GM18861 (cell line): ENCODE measurements around the gene PKDCC.
"Not testable (repeated sequence)": the region's sequence is repeated elsewhere in the genome, so short reads cannot be mapped to it uniquely, and the experiment has no call there.

Experiments used
- ATAC-seq: cut with Tn5 transposase; IDR thresholded peaks from one replicate; pipeline ENCODE4 v1.9.1; 2021; ENCODE audit not compliant: unreplicated experiment

The PKDCC gene

DNA sequence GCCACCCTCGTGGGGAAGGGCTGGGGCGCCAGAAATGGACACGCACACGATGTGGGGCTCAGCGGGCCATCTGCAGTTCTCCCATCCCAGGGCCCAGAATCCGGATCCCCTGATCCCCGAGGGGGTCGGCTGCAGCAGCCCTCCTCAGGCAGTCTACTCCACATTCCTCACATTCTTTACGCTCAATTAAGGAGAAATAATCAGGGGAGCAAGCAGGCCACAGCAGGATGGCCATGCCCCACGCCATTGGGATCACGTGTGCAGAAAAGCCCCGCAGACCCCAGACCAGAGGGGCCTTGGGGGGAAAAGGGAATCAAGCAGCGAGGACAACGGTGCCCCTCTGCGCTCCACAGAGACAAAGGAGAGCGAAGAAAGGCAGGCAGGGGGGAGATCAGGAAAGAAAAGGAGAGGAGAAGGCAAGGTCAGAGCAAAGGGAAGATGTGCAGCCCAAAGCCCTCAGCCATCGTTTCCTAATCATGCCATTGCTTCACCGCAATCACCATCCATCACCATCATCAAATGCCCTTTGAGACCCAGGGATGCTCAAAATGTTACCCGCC is 17.5 kb upstream of the PKDCC start:
- no peak for ATAC-seq

DNA sequence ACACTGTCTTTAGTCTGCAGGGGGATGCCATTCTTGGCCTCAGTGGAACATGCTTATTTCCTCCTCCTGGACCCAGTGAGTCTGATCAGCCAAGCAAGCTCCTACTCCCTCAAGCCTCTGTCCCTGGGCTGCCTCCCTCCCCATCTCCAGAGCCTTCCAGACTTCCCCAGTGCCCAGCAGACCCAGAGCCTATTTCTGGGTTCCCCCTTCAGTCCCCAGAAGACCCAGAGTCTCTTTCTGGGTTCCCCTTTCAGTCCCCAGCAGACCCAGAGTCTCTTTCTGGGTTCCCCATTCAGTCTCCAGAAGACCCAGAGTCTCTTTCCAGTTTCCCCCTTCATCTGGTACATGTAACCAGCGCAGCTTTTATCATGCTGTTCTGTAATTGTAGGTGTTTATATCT is 17.0 kb upstream of the PKDCC start:
- no peak for ATAC-seq

DNA sequence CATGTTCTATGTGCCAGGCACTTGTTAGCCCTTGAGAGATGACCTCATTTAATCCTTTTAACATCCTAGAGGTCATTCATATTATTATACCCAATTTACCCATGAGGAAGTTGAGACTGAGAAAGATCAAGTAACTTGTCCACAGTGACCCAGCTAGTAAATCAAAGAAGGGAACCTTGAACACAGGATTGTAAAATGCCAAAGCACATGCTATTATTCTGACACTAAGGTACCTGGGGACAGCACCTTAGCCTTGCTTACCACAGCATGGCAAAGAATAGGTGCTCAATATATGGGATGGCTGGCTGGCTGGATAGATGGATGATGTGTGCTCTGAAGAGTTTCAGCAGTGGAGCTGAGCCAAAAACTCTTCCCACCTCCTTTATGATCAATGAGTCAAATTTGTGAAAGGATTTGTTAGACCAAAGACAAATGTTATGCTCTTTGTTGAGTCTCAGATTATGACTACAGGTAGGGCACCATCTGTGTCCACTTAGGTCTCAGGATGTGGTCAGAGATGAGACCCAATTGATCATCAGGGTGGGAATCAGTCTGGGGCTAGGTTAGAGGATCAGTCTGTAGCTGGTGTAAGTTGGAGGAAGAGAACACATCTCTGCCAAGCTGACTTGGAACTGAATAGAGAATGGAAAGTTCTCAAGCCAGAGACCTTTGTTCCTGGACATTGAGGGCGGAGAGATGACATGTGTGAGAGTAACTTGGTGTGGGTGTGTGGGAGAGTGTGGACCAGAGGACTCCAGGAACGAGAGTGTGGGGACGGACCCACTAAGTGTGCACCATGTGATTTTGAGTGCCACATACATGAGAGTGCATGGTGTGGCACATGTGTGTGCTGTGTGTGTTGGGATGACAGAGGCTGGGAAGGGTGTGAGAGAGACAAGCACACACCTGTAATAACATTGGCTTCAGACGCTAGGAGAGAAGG is 16.3 kb upstream of the PKDCC start:
- ATAC-seq, result no peak

DNA sequence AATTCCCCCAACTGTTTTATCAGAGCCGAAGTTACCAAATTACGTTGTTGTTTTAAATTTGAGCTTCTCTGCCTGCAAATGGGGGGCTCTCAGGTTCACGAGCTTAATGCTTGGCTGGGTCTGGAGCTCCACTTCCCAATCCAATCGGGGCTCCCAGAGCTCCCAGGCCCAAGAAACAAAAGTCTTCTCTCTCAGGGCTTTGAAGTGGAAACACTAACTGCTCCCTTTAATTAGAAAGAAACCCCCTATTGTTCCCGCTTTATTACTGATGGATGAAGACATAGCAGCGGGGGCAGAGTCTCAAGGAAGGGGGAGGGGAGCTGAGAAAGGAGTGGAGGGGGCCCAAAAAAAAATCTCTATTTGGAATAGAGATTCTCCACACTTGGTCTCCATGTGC is 15.6 kb upstream of the PKDCC start:
- ATAC-seq, result no peak

DNA sequence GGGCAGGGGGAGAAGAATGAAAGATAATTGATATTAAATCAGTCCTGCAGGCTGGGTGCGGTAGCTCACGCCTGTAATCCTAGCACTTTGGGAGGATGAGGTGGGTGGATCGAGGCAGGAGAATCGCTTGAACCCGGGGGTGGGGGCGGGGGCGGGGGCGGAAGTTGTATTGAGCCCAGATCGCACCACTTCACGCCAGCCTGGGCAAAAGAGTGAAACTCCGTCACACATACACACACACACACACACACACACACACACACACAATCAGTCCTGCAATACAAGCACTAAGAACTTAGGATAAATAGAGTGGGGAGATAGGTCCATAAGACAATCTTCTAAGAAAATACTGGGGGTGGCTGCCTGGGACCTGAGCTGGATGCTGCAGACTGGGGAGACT is 15.1 kb upstream of the PKDCC start:
- ATAC-seq, result no peak

DNA sequence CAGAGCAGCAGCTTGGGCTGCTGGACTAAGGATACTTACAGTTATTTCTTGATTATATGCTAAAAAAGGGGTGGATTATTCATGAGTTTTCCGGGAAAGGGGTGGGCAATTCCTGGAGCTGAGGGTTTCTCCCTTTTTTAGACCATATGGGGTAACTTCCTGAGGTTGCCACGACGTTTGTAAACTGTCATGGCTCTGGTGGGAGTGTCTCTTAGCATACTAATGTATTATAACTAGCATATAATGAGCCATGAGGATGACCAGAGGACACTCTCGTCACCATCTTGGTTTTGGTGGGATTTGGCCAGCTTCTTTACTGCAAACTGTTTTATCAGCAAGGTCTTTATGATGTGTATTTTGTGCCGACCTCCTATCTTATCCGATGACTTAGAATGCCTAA is 13.7 kb upstream of the PKDCC start:
- not testable (repeated sequence) for ATAC-seq

DNA sequence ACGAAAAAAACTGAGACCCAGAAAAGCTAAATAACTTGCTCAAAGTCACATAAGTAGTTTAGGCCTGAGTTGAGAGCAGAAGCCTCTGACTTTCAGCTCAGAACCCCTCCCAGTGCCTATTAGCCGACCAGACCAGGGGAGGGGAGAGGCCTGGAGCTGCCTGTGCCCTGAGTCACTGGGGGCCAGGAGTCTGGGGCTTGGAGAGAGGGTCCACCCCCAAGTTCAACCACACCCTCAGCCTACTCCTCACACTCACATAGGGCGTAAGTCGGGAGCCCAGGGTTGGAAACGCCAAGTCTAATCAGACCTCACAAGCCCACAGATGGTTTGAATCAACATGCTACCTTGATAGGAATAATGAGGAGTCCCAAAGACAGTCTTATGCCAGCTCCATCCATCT is 12.6 kb upstream of the PKDCC start:
- ATAC-seq, result no peak

DNA sequence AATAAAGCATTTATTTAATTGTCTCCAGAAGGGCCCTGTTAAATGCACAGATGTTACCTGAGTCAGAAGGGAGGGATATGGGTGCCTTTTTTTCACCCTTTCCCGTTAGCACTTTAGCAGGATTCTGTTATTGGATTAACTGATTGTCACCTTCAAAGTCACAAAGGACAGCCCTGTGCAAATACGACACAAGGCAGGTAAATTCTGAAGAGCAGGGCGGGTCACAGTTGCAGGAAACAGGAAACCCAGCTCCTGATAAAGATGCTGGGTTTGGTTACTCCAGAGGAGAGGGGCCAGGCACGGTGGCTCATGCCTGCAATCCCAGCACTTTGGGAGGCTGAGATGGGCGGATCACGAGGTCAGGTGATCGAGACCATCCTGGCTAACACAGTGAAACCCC is 11.4 kb upstream of the PKDCC start:
- ATAC-seq, result no peak

DNA sequence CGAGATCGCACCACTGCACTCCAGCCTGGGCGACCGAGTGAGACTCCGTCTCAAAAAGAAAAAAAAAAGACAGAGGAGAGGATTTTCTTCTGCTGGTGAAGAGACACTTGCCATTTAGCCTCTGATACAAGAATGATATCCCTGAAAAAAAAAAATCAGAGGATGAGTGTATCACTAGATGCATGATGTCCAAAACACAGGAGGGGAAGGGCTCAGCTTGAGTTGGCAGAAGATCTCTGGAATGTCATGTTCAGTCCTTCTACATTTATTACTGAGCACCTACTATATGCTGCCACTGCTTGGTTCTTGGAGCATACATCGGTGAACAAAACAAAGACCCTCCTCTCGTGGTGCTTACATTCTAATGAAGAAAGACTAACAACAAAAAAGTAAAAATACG is 10.9 kb upstream of the PKDCC start:
- ATAC-seq, result no peak

DNA sequence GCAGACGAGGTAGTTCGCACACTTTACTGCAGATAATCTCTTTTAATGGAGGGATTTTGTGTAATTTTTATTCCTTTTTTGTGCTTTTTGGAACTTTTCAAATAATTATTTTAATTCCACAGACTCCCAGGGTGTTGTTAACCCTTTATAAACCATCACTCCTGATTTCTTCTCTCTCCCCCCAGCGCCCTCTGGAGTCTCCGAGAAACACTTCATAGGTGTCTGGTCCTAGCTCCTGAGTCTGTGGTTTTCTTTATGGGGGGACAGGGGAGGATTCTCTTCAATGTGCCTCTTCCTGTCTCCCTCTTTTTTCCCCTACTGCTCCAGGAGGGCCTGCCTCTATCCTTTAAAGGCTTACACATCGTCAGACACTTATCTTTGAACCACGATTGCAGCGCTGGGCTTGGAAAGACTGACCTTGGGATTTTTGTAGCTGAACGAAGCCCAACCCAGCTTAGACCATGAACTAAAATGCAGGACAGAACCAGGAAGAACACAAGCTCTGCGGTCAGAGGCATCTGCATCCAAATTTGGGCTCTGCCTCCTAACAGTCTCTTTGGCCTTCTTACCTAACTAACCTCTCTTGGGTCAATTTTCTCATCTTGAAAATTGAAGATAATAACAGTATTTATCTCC is 7.1 kb upstream of the PKDCC start:
- no peak for ATAC-seq

DNA sequence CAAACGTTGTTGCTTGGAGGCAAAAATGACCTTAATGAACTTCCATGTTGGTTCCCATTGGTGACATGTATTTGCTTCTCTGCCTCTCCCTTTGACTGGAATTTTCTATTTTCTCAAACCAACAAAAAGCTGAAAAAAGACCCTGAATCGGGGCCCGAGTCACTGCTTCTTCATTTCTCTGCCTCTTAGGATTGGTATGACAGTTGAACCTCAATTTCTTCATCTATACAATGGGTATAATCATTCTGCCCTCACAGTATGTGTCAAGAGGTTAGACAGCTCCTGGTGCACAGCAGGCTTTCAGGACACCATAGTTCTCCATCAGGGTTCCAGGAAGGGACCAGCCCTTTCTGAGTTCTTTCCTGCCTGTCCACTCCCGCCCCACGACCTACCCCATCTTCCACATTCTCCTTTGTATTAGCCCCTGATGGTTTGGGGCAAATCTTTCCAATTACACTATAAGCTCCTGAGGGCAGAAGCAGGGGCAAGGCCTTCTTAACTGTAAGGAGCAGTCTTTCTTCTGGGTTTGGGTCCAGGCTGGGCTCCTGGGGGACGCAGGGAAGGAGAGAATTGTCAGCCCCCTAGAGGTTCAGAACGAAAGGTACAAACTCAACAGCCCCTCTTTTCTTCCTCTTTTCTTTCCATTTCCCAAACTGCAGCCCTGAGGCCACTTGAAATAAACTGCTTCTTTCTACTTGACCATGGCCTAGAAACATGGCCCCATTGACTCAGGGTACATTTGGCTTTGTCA is 6.3 kb upstream of the PKDCC start:
- no peak for ATAC-seq

DNA sequence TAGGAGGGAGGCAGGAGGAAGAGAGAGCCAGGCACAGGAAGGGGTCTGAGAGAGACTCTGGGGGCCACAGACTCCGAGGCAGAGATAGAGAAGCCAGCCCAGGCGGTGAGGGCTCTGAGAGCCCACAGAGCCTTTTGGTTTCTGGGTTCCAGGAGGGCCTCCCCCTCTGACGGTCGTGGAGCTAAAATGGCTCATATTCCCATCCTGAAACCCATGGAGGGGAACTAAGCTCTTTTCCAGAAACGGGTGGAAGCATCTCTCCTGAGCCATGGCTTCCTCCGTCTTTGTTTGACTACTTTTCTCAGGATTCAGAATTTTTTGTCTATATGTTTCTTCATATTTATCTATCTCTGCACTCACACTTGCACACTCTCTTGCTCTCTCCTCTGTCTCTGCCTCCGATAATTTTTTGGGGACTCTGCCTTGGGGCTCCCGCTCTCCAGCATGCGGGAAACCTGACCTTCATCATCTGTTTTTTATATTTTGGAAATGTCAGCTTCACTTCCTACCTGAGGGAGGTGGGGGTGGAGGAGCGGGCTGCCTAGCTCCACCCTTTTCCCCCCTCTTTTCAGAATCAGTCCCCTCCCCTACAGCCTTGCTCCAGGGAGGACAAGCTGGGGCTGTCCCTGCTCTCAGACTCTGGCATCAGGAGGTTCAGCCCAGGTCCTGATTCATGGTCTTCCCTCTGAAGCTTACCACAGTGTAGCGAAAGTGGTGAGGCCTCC is 5.0 kb upstream of the PKDCC start:
- ATAC-seq, result no peak

DNA sequence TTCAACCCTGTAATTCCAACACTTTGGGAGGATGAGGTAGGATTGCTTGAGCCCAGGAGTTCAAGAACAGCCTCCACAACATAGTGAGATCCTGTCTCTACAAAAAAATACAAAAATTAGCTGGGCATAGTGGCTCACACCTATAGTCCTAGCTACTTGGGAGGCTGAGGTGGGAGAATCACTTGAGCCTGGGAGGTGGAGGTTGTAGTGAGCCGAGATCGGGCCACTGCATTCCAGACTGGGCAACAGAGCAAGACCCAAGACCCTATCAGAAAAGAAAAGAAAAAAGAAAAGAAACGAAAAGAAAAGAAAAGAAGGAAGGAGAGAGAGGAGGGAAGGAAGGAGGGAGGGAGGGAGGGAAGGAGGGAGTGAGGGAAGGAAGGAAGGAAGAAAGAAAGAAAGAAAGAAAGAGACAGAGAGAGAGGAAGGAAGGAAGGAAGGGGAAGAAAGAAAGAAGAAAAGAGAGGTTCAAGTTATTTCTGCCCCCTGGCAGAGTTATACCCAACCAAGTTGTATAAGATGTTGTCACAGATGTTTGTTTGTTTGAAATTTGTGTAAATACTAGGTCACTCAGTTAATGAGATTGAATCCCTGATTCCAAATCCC is 3.9 kb upstream of the PKDCC start:
- no peak for ATAC-seq

DNA sequence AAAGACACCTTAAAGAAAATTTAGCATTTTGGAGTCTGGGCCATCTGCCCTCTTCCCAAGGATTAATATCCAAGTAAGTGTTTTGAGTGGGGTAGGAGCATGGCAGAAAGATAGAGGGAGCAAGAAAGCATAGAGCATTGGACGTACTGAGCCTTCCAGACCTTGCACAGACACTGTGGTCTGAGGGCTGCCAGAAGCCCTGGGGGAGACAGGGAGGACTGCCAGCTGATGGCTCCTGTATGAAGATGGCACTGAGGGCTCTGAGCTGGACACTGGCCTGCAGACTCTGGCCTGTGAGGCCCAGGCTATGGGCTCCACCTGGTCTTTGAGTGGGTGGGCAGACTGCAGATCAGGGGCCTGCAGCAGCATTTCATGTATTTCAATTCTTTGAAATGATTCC is 2.9 kb upstream of the PKDCC start:
- no peak for ATAC-seq

DNA sequence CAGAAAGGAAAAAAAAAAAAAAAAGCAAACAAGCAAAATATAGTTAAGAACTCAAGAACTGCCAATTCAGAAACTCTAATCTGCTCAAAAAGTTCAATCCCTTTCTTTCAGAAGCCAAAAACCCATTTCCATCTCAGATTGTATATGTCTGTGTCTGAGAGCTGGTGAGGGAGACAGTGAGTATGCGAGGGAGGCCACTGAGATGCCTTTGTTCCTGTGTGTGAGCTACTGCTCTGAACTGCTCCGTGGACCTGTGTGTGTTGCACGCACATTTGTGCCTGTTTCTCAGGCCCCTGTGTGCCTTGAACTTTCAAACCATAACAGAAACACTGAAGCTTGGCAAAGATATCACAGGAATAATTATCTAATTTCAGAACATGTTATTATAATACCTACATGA is 2.5 kb upstream of the PKDCC start:
- ATAC-seq, result no peak

DNA sequence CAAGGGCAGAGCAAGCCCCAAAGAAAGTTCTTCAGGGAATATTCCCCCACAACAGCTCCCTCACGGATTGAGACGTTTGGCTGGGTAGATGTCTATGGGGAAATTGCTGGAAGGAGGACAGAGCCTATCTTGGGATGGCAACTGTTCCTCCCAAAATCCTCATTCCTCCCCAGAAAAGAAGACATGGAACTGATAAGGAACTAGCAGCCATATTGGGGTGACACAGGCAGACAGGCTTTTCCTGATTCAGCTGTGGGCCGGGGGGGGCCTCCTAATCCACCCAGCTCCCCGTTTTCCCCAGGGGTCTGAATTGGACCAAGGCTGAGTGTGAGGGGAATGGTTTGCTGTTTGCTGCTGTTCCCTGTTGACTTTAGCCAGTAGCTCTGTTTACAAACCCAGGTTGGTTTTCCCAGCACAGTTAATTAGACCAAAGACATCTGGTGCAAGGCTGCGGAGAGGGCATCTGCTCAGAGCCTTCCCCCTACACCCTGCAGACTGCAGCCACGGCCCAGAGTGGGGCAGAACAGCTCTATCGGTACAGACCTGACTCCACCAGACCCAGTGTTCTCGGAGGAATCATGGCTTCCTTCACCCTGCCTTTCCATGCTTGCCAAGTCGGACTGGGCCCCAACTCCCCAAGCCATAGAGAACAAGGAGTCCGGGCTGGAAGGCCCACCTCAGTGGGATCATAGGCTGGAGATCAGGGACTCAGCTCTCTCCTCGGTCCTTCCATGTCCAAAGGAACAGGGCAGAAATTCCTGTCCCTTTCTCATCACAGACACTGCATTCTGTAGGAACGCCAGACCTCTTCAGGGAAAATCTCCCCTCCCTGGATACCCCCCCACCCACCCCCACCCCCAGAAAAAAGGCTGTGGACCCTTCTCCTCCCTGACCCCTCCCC is 1.7 kb upstream of the PKDCC start:
- no peak for ATAC-seq

DNA sequence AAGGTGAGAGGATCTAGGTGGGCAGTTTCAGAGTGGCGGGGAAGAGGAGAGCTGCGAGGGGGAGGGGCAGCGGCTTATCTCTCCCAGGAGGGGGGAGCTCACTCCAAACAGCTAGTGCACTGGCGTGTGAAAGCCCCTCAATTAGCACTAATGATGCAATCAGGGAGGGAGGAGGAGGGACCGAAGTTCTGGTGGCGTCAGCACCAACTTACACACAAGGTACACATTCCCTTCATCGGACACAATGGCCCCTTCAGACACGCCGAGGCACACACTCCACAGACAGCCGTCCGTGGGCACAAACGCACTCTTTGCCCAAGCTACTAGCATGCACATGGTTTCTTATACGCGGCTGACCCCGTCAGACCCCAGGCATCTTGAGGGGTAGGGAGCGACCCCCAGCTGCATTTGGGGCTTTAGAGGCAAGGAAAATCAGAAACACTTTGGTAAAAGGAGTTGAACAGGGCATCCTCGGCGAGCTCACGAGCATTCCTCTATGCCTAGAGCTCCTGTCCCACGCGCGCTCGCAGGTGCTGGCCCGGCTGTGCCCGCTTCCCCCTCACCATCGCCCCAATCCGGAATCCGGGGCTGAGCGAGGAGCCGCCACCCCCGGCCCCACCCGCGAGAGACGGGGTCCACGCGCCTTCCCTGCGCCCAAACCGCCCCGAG is 868 bp upstream of the PKDCC start:
- no peak for ATAC-seq

DNA sequence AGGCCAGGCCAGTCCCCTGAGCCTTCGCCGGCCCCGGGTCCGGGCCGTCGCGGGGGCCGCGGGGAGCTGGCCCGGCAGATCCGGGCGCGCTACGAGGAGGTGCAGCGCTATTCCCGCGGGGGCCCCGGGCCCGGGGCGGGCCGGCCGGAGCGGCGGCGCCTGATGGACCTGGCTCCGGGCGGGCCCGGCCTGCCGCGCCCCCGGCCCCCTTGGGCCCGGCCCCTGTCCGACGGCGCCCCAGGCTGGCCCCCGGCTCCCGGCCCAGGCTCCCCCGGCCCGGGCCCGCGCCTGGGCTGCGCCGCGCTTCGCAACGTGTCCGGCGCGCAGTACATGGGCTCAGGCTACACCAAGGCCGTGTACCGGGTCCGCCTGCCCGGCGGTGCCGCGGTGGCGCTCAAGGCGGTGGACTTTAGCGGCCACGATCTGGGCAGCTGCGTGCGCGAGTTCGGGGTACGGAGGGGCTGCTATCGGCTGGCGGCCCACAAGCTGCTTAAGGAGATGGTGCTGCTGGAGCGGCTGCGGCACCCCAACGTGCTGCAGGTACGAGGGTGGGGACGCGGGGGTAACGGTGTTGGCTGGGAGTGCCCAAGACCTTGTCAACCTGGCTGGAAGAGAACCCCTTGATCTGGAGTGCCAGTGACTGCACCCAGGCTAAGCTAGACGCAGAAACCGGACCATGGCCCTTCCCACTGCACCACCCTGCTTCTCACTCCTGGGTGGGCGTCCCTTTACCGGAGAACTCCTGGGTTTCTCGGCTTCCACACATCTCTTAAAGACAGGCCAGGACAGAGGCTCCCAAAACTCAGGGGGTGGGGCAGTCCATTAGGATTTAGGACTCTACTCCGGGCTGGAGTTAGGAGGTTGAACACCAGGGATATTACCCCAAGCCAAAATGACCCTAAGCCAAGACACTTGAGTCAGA is 739 bp downstream of the PKDCC start:
- ATAC-seq, result no peak
